HEK293T (cell line): Measurements from ENCODE around the gene CDC37L1.

Experiments used
- ARNT ChIP-seq: fragments of 450-650 bp; IDR thresholded peaks from 2 replicates; pipeline ENCODE4 v1.6.1; 2017; ENCODE audit warnings: mild to moderate bottlenecking
- BHLHE40 ChIP-seq: fragments of 450-650 bp; IDR thresholded peaks from 2 replicates; pipeline ENCODE4 v1.6.1; 2016; ENCODE audit warnings: mild to moderate bottlenecking, moderate library complexity, borderline replicate concordance
- CTBP1 ChIP-seq: fragments of 450-650 bp; IDR thresholded peaks from 2 replicates; pipeline ENCODE4 v1.6.1; 2016; ENCODE audit warnings: borderline replicate concordance
- ELF4 ChIP-seq: fragments of 450-650 bp; IDR thresholded peaks from 2 replicates; pipeline ENCODE4 v1.6.1; 2017; ENCODE audit warnings: antibody characterized with exemption
- FOXA1 ChIP-seq: fragments of 450-650 bp; IDR thresholded peaks from 2 replicates; pipeline ENCODE4 v1.6.1; 2016; ENCODE audit warnings: mild to moderate bottlenecking
- FOXK2 ChIP-seq: fragments of 450-650 bp; IDR thresholded peaks from 2 replicates; pipeline ENCODE4 v1.6.1; 2016; ENCODE audit warnings: mild to moderate bottlenecking
- HDGF ChIP-seq: fragments of 450-650 bp; IDR thresholded peaks from 2 replicates; pipeline ENCODE4 v1.6.1; 2017; ENCODE audit warnings: antibody characterized with exemption, borderline replicate concordance
- L3MBTL2 ChIP-seq: fragments of 450-650 bp; conservative IDR thresholded peaks from 2 replicates; pipeline ENCODE4 v1.6.1; 2016; ENCODE audit warnings: mild to moderate bottlenecking
- SP1 ChIP-seq: fragments of 450-650 bp; IDR thresholded peaks from 2 replicates; pipeline ENCODE4 v1.6.1; 2017
- SUZ12 ChIP-seq: fragments of 450-650 bp; IDR thresholded peaks from 2 replicates; pipeline ENCODE4 v1.6.1; 2016; ENCODE audit warnings: mild to moderate bottlenecking
- TARDBP ChIP-seq: fragments of 450-650 bp; IDR thresholded peaks from 2 replicates; pipeline ENCODE4 v1.6.1; 2016
- ZNF384 ChIP-seq: fragments of 450-650 bp; IDR thresholded peaks from 2 replicates; pipeline ENCODE4 v1.6.1; 2016
- TF ChIP-seq, protein P1 (sequence below): fragments of 450-650 bp; IDR thresholded peaks from 2 replicates; pipeline ENCODE4 v1.6.1; 2016

DNA sequence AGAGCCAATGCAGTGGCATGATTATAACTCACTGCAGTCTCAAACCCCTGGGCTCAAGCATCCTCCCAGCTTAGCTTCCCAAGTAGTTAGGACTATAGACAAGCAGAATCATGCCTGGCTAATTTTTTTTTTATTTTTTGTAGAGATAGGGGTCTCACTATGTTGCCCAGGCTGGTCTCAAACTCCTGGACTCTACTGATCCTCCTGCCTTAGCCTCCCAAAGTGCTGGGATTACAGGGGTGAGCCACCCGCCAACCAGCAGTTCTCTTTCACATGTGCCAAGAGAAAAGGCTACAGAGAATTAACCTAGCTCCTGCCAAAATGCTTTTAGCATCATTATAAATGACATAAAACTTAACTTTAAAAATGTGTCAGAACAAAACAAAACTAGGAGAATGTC is 53.5 kb downstream of the CDC37L1 start:
- TF ChIP-seq SP1 (no peak), ARNT (no peak), L3MBTL2 (no peak), TARDBP (no peak), FOXA1 (no peak), FOXK2 (no peak), ELF4 (no peak), BHLHE40 (no peak), SUZ12 (no peak), HDGF (no peak), CTBP1 (no peak), ZNF384 (no peak)
- TF ChIP-seq, protein P1, sequence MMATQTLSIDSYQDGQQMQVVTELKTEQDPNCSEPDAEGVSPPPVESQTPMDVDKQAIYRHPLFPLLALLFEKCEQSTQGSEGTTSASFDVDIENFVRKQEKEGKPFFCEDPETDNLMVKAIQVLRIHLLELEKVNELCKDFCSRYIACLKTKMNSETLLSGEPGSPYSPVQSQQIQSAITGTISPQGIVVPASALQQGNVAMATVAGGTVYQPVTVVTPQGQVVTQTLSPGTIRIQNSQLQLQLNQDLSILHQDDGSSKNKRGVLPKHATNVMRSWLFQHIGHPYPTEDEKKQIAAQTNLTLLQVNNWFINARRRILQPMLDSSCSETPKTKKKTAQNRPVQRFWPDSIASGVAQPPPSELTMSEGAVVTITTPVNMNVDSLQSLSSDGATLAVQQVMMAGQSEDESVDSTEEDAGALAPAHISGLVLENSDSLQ, result no peak
